Stimulated activated CD4-positive, alpha-beta T cell treated with anti-CD3 and anti-CD28 coated beads, Interleukin-1b, Interleukin-23, amount 100 ng/mL, for 48 hours (primary cell): ENCODE measurements around the gene VPS41.

ENCODE experiments used
- DNase-seq: peaks from one replicate; pipeline ENCODE4 v3.0.0-alpha.2; 2020

The VPS41 gene

GRCh38 chr7:38798552-38799267, 110.3 kb downstream of the VPS41 start:
- DNase-seq: no peak

GRCh38 chr7:38796626-38797501, 112.1 kb downstream of the VPS41 start:
- peak; percentile 5 for DNase-seq

GRCh38 chr7:38795593-38795992, 113.4 kb downstream of the VPS41 start:
- no peak for DNase-seq

- no peak for DNase-seq
Observed at GRCh38 chr7:38781991-38782390, 127.0 kb downstream of the VPS41 start.

- no peak for DNase-seq
Observed at GRCh38 chr7:38777609-38778008, 131.4 kb downstream of the VPS41 start.

GRCh38 chr7:38775506-38776175, 133.3 kb downstream of the VPS41 start:
- no peak for DNase-seq

GRCh38 chr7:38773430-38773829, 135.6 kb downstream of the VPS41 start:
- no peak for DNase-seq

- DNase-seq: no peak
Observed at GRCh38 chr7:38760226-38760625, 148.8 kb downstream of the VPS41 start.

GRCh38 chr7:38759028-38759427, 150.0 kb downstream of the VPS41 start:
- DNase-seq: no peak

GRCh38 chr7:38757931-38758330, 151.1 kb downstream of the VPS41 start:
- DNase-seq: no peak

GRCh38 chr7:38756521-38756920, 152.5 kb downstream of the VPS41 start:
- DNase-seq: no peak

GRCh38 chr7:38753347-38753746, 155.6 kb downstream of the VPS41 start:
- no peak for DNase-seq

- DNase-seq: no peak
Observed at GRCh38 chr7:38751416-38751815, 157.6 kb downstream of the VPS41 start.

GRCh38 chr7:38748056-38748610, 160.9 kb downstream of the VPS41 start:
- DNase-seq: no peak

- no peak for DNase-seq
Observed at GRCh38 chr7:38746438-38746837, 162.6 kb downstream of the VPS41 start.

GRCh38 chr7:38744746-38745145, 164.2 kb downstream of the VPS41 start:
- peak; percentile 4 for DNase-seq

GRCh38 chr7:38743899-38744298, 165.1 kb downstream of the VPS41 start:
- DNase-seq: no peak

GRCh38 chr7:38740041-38740440, 168.9 kb downstream of the VPS41 start:
- no peak for DNase-seq

- DNase-seq: no peak
Observed at GRCh38 chr7:38736138-38736537, 172.9 kb downstream of the VPS41 start.

GRCh38 chr7:38731215-38731614, 177.8 kb downstream of the VPS41 start:
- DNase-seq: no peak

GRCh38 chr7:38728145-38728544, 180.8 kb downstream of the VPS41 start:
- no peak for DNase-seq

- DNase-seq: no peak
Observed at GRCh38 chr7:38727184-38727940, 181.6 kb downstream of the VPS41 start.

GRCh38 chr7:38723327-38723726, 185.7 kb downstream of the VPS41 start:
- no peak for DNase-seq
